Endometrium (tissue), 2 donors: ENCODE measurements around the gene ARHGEF35.
"Not testable (repeated sequence)": the region's sequence is repeated elsewhere in the genome, so short reads cannot be mapped to it uniquely, and the experiment has no call there.

Experiments
- FAIRE-seq: peaks from 2 replicates; lab custom pipeline; 2012; peaks lifted over from hg19 to GRCh38; lab: Jason Lieb, UNC
- donor health status: control.
- donor health status: control.

The ARHGEF35 gene

GRCh38 chr7:144178380-144179164 lies 17.1 kb downstream of the ARHGEF35 start:
- FAIRE-seq = not testable (repeated sequence)

- FAIRE-seq = no peak
Measured at GRCh38 chr7:144174613-144175012, 21.0 kb downstream of the ARHGEF35 start.

GRCh38 chr7:144171594-144172350 lies 23.9 kb downstream of the ARHGEF35 start:
- FAIRE-seq = not testable (repeated sequence)

GRCh38 chr7:144164784-144165183 lies 30.8 kb downstream of the ARHGEF35 start:
- FAIRE-seq = no peak

- no peak for FAIRE-seq
Measured at GRCh38 chr7:144158861-144159260, 36.8 kb downstream of the ARHGEF35 start.

- FAIRE-seq = no peak
Measured at GRCh38 chr7:144148224-144148827, 47.3 kb downstream of the ARHGEF35 start.

GRCh38 chr7:144144426-144144825 lies 51.2 kb downstream of the ARHGEF35 start:
- no peak for FAIRE-seq

- no peak for FAIRE-seq
Measured at GRCh38 chr7:144142187-144142586, 53.4 kb downstream of the ARHGEF35 start.

- FAIRE-seq = no peak
Measured at GRCh38 chr7:144137501-144137900, 58.1 kb downstream of the ARHGEF35 start.
